ENCODE data around the gene SHF.

GRCh38 chr15:45183511-45183910 lies 4.3 kb downstream of the SHF start:
- no peak for TF ChIP-seq CTCF (conservative IDR thresholded peaks at IDR 0.05; ENCODE audit: low read length)
- no peak for TF ChIP-seq EZH2phosphoT487 (IDR thresholded peaks at IDR 0.05; ENCODE audit: borderline replicate concordance)

Data from Loucy (cell line).